Measurements from ENCODE around the gene BSCL2. TPM values are rescaled to one million over a fixed set of nuclear protein-coding genes. Genes with fewer than 3 reads are reported as not detected.
A peak's percentile ranks its signal among the peaks of the same experiment; 100 is the strongest.

Gene BSCL2
- total and polyA plus RNA-seq, 2 of the 13 experiments (the other 11 are each of a cell fraction or from before 2014, with no cell fraction given) = 19.5 to 21.1 TPM

DNA sequence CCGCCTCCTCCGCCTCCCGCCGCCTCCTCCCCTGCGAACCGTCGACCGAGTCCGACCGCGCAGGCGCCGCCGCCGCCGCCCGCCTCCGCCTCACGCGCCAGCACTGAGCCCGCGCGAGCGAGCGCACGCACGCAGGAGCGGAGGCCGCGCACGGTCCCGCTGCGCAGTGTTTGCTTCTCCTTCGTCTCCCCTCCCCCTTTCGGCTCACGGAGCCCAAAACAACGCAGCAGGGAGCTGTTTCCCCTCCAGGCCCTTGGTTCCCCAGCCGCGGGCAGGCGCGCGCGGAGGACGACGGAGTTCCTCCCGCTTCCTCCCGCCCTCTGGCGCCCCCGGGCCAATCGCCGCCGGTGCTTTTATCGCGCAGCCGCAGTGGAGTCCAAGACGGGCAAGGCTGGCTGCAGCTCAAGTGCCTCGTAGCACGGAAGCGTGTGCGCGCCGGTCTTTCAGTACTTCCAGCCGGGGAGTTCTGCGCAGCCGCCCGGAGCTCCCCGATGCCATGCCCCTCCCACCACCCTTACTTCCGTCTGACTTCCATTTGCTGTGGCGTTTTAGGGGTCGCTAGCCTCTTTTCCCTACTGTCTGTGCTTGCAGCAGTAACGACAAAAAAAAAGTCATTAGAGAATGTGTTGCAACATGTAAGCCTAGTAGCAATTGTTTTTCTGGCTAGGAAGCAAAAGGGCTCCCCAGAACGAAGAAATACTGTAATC, 20.1 kb upstream of the BSCL2 start, which contains the start of gene HNRNPUL2 (continued):
- TF ChIP-seq ZNF709 (CRISPR knock-in tag; IDR thresholded peaks at IDR 0.05) = peak; percentile 91
- TF ChIP-seq AGO2 (optimal IDR thresholded peaks at IDR 0.05; ENCODE audit: low read depth, low read length) = peak; percentile 81
- TF ChIP-seq ZSCAN30 (CRISPR knock-in tag; IDR thresholded peaks at IDR 0.05) = no peak
- TF ChIP-seq ARNT2 (CRISPR knock-in tag; IDR thresholded peaks at IDR 0.05; ENCODE audit: low read depth) = peak; percentile 98
- TF ChIP-seq SMARCC2 (IDR thresholded peaks at IDR 0.05) = no peak
- no peak for TF ChIP-seq MAFG (CRISPR knock-in tag; IDR thresholded peaks at IDR 0.05)
- TF ChIP-seq ZNF850 (CRISPR knock-in tag; conservative IDR thresholded peaks at IDR 0.05) = no peak
- TF ChIP-seq, protein P1, sequence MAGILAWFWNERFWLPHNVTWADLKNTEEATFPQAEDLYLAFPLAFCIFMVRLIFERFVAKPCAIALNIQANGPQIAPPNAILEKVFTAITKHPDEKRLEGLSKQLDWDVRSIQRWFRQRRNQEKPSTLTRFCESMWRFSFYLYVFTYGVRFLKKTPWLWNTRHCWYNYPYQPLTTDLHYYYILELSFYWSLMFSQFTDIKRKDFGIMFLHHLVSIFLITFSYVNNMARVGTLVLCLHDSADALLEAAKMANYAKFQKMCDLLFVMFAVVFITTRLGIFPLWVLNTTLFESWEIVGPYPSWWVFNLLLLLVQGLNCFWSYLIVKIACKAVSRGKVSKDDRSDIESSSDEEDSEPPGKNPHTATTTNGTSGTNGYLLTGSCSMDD (CRISPR knock-in tag; IDR thresholded peaks at IDR 0.05) = no peak
- peak; percentile 96 for TF ChIP-seq ZNF547 (CRISPR knock-in tag; IDR thresholded peaks at IDR 0.05)
- peak; percentile 32; the same call in 1 of the 2 replicates for TF ChIP-seq GTF2F1 (IDR thresholded peaks at IDR 0.05; ENCODE audit: low read length)
- 0 out of 2 replicates have a peak, but pooled peaks have one; percentile 68 for TF ChIP-seq ZNF737 (CRISPR knock-in tag; IDR thresholded peaks at IDR 0.05; ENCODE audit: borderline replicate concordance)
- TF ChIP-seq DNMT1 (CRISPR knock-in tag; IDR thresholded peaks at IDR 0.05) = peak; percentile 75; the same call in 1 of the 2 replicates
- peak; percentile 93; the same call in 1 of the 2 replicates for TF ChIP-seq ZNF563 (CRISPR knock-in tag; IDR thresholded peaks at IDR 0.05)
- peak; percentile 68; the same call in 1 of the 2 replicates for TF ChIP-seq ZNF256 (CRISPR knock-in tag; conservative IDR thresholded peaks at IDR 0.05)
- no peak for TF ChIP-seq ZNF251 (CRISPR knock-in tag; IDR thresholded peaks at IDR 0.05)
- TF ChIP-seq NR2F6 (IDR thresholded peaks at IDR 0.05) = no peak
- no peak; the same call in 1 of the 2 replicates for TF ChIP-seq NR2F6 (CRISPR knock-in tag; IDR thresholded peaks at IDR 0.05)
- peak; percentile 76; the same call in 1 of the 2 replicates for TF ChIP-seq LBX2 (CRISPR knock-in tag; IDR thresholded peaks at IDR 0.05; ENCODE audit: borderline replicate concordance)
- TF ChIP-seq ZNF207 (IDR thresholded peaks at IDR 0.05; ENCODE audit: borderline replicate concordance) = no peak
- TF ChIP-seq ZFP62 (CRISPR knock-in tag; IDR thresholded peaks at IDR 0.05) = no peak
- TF ChIP-seq ZNF569 (CRISPR knock-in tag; IDR thresholded peaks at IDR 0.05; ENCODE audit: borderline replicate concordance) = no peak
- TF ChIP-seq, protein P2, sequence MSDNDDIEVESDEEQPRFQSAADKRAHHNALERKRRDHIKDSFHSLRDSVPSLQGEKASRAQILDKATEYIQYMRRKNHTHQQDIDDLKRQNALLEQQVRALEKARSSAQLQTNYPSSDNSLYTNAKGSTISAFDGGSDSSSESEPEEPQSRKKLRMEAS (IDR thresholded peaks at IDR 0.05) = peak; percentile 97
- peak; percentile 80 for TF ChIP-seq ZSCAN22 (CRISPR knock-in tag; IDR thresholded peaks at IDR 0.05)
- TF ChIP-seq GPBP1L1 (CRISPR knock-in tag; IDR thresholded peaks at IDR 0.05) = no peak
- no peak for TF ChIP-seq NFRKB (IDR thresholded peaks at IDR 0.05)
- peak; percentile 84 for TF ChIP-seq ZNF773 (CRISPR knock-in tag; IDR thresholded peaks at IDR 0.05; ENCODE audit: borderline replicate concordance)
- TF ChIP-seq ZNF337 (CRISPR knock-in tag; IDR thresholded peaks at IDR 0.05; ENCODE audit: borderline replicate concordance, low read depth) = no peak; the same call in 1 of the 2 replicates
- peak; percentile 38 for TF ChIP-seq HCFC1 (IDR thresholded peaks at IDR 0.05; ENCODE audit: low read depth, low read length)
- TF ChIP-seq SAP130 (CRISPR knock-in tag; IDR thresholded peaks at IDR 0.05; ENCODE audit: low read depth) = peak; percentile 92
- peak; percentile 98 for TF ChIP-seq RBFOX2 (IDR thresholded peaks at IDR 0.05; ENCODE audit: low read depth, low read length)
- TF ChIP-seq KDM2A (CRISPR knock-in tag; IDR thresholded peaks at IDR 0.05; ENCODE audit: borderline replicate concordance, low read depth) = peak; percentile 84

Measured in HepG2 (cell line).